Nephron (organoid): ENCODE data around the gene ZBTB16.
"Not testable (repeated sequence)": the region's sequence is repeated elsewhere in the genome, so short reads cannot be mapped to it uniquely, and the experiment has no call there.

Experiments
- H3K27ac Mint-ChIP-seq, 3 experiments: 2 replicates each; pipeline ENCODE4 v1.8.0; 2020; ENCODE audit warnings: mixed read lengths in 3 of 3, mild to moderate bottlenecking in 2 of 3, moderate library complexity in 1 of 3
- H3K27me3 Mint-ChIP-seq: 2 replicates; pipeline ENCODE4 v1.8.0; 2021; ENCODE audit warnings: low read depth, mild to moderate bottlenecking, moderate library complexity, mixed read lengths
- H3K36me3 Mint-ChIP-seq: 2 replicates; pipeline ENCODE4 v1.8.0; 2020; ENCODE audit warnings: low read depth, mixed read lengths
- H3K4me1 Mint-ChIP-seq: 2 replicates; pipeline ENCODE4 v1.8.0; 2020; ENCODE audit warnings: mixed read lengths
- H3K4me3 Mint-ChIP-seq, 3 experiments: 2 replicates each; pipeline ENCODE4 v1.8.0; 2020; ENCODE audit warnings: mild to moderate bottlenecking in 3 of 3, mixed read lengths in 3 of 3, moderate library complexity in 2 of 3
- H3K9me3 Mint-ChIP-seq: 2 replicates; pipeline ENCODE4 v1.8.0; 2020; ENCODE audit warnings: mixed read lengths
- CTCF ChIP-seq, 3 experiments: fragments of 200-600 bp; sonication (generic); IDR thresholded peaks; one replicate each; pipeline ENCODE4 v1.5.0; 2021; ENCODE audit warnings: antibody characterized with exemption in 3 of 3; ENCODE audit not compliant: unreplicated experiment in 3 of 3

The ZBTB16 gene

DNA sequence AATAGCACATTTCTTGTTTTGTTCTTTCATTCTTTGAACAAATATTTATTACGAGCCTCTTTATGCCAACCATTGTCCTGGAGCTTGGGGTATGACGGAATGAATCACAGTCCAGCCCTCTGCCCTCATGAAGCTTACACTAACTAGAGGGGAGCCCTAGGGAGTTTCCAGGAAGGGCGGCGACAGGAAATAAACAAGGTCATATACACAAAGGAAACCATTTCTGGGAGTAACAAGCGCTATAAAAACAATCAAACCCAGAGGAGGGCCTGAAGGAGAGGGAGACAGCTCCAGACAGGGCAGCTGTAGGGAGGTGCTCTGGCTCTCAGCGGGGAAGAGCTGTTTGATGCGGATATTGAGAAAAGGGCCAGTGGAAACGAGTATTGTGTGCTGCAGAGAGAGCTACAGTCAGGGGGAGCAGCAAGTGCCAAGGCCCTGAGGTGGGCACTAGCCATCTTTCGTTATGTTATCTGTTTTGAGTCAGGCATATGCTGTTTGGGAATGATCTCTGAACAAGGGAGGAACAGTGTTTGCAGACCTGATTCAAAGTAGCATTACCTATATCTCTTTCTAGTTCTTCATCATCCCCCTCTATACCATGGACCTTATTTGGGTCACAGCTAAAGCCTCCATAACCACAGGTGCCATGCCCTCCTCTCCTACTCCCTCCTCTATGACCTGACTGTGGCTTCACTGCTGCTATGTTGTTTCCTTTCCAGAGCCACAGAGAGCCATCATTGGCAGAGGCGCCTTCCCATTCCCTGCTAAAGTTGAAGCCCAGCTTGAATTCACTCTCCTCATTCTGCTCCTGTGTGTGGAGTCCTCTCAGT, 15.3 kb upstream of the ZBTB16 start:
- H3K4me3 Mint-ChIP-seq = no peak overlapping the region
- peaks cover 51% of the 10 kb centered on the region for H3K27me3 Mint-ChIP-seq
- no peaks in the 10 kb centered on the region for H3K9me3 Mint-ChIP-seq
- TF ChIP-seq CTCF (IDR thresholded peaks at IDR 0.05; ENCODE audit: unreplicated experiment in 3 of 3) = no peak
- H3K27ac Mint-ChIP-seq = no peak overlapping the region
- H3K4me1 Mint-ChIP-seq = no peaks in the 10 kb centered on the region
- H3K36me3 Mint-ChIP-seq = no peaks in the 10 kb centered on the region

- no peak for TF ChIP-seq CTCF (IDR thresholded peaks at IDR 0.05; ENCODE audit: unreplicated experiment in 3 of 3)
- Mint-ChIP-seq H3K4me3 (no peak overlapping the region), H3K27me3 (peaks cover 61% of the 10 kb centered on the region), H3K9me3 (no peaks in the 10 kb centered on the region), H3K4me1 (no peaks in the 10 kb centered on the region), H3K36me3 (no peaks in the 10 kb centered on the region), H3K27ac (no peak overlapping the region)
These were observed 12.2 kb upstream of the ZBTB16 start for GRCh38 chr11:114047327-114047726.

- no peak overlapping the region for H3K4me3 Mint-ChIP-seq
- no peak overlapping the region for H3K27ac Mint-ChIP-seq
- H3K4me1 Mint-ChIP-seq = no peaks in the 10 kb centered on the region
- no peak for TF ChIP-seq CTCF (IDR thresholded peaks at IDR 0.05; ENCODE audit: unreplicated experiment in 3 of 3)
- no peaks in the 10 kb centered on the region for H3K36me3 Mint-ChIP-seq
- H3K27me3 Mint-ChIP-seq = peaks cover 67% of the 10 kb centered on the region
- no peaks in the 10 kb centered on the region for H3K9me3 Mint-ChIP-seq
These were observed 10.5 kb upstream of the ZBTB16 start for GRCh38 chr11:114049050-114049449.

- not testable (repeated sequence) for H3K9me3 Mint-ChIP-seq, H3K4me1 Mint-ChIP-seq, H3K27ac Mint-ChIP-seq, H3K4me3 Mint-ChIP-seq, H3K36me3 Mint-ChIP-seq
- H3K27me3 Mint-ChIP-seq = peaks cover 71% of the 10 kb centered on the region
These were observed 9.7 kb upstream of the ZBTB16 start for GRCh38 chr11:114049766-114050165.

- H3K4me3 Mint-ChIP-seq = no peak overlapping the region
- peaks cover 75% of the 10 kb centered on the region for H3K27me3 Mint-ChIP-seq
- H3K4me1 Mint-ChIP-seq = no peaks in the 10 kb centered on the region
- TF ChIP-seq CTCF (IDR thresholded peaks at IDR 0.05; ENCODE audit: unreplicated experiment in 3 of 3) = no peak
- no peak overlapping the region for H3K27ac Mint-ChIP-seq
- no peaks in the 10 kb centered on the region for H3K9me3 Mint-ChIP-seq
- H3K36me3 Mint-ChIP-seq = no peaks in the 10 kb centered on the region
These were observed 9.1 kb upstream of the ZBTB16 start for GRCh38 chr11:114050258-114050927.

GRCh38 chr11:114051558-114051957, 8.0 kb upstream of the ZBTB16 start:
- TF ChIP-seq CTCF (IDR thresholded peaks at IDR 0.05; ENCODE audit: unreplicated experiment in 3 of 3) = no peak
- no peak overlapping the region for H3K4me3 Mint-ChIP-seq
- H3K9me3 Mint-ChIP-seq = no peaks in the 10 kb centered on the region
- H3K36me3 Mint-ChIP-seq = no peaks in the 10 kb centered on the region
- no peak overlapping the region for H3K27ac Mint-ChIP-seq
- no peaks in the 10 kb centered on the region for H3K4me1 Mint-ChIP-seq
- peaks cover 75% of the 10 kb centered on the region for H3K27me3 Mint-ChIP-seq
